Liver (tissue), 3 donors: ENCODE results near the gene CTXND1.

ENCODE experiments used
- ATF3 ChIP-seq: IDR thresholded peaks from 2 replicates; pipeline ENCODE4 v1.6.1; 2016; ENCODE audit warnings: antibody characterized with exemption
- CTCF ChIP-seq: fragments of 150-350 bp; IDR thresholded peaks from 2 replicates; pipeline ENCODE4 v1.5.1; 2017; ENCODE audit warnings: improper control_type of control experiment, low read depth, low read length; ENCODE audit not compliant: missing input control
- FOXA1 ChIP-seq: IDR thresholded peaks from 2 replicates; pipeline ENCODE4 v1.6.1; 2016; ENCODE audit warnings: antibody characterized with exemption
- RAD21 ChIP-seq, 2 donors: IDR thresholded peaks; 2 replicates each; pipeline ENCODE4 v1.6.1; 2016; ENCODE audit warnings: antibody characterized with exemption in 2 of 2, mild to moderate bottlenecking in 2 of 2
- REST ChIP-seq: IDR thresholded peaks from 2 replicates; pipeline ENCODE4 v1.6.1; 2016; ENCODE audit warnings: antibody characterized with exemption, mild to moderate bottlenecking
- TAF1 ChIP-seq: conservative IDR thresholded peaks from 2 replicates; pipeline ENCODE4 v1.6.1; 2016; ENCODE audit warnings: antibody characterized with exemption, mild to moderate bottlenecking
- YY1 ChIP-seq: IDR thresholded peaks from 2 replicates; pipeline ENCODE4 v1.6.1; 2016; ENCODE audit warnings: antibody characterized with exemption, mild to moderate bottlenecking
- donor health status: healthy.
- donor health status: healthy.

GRCh38 chr15:80217327-80217900, 34.6 kb downstream of the CTXND1 start:
- TF ChIP-seq CTCF (no peak), RAD21 (IDR thresholded peaks at IDR 0.05) (no peak), REST (no peak), FOXA1 (no peak), ATF3 (no peak), YY1 (no peak), TAF1 (no peak)
